DMS153 treated with DMSO at 0.1 percent for 48 hours (cell line): ENCODE measurements around the gene MEOX1.
A peak's percentile ranks its signal among the peaks of the same experiment; 100 is the strongest.

Experiments used
- DNase-seq: peaks from one replicate; lab custom pipeline; 2025; ENCODE audit not compliant: unreplicated experiment; lab: John Stamatoyannopoulos, UW

The MEOX1 gene

DNA sequence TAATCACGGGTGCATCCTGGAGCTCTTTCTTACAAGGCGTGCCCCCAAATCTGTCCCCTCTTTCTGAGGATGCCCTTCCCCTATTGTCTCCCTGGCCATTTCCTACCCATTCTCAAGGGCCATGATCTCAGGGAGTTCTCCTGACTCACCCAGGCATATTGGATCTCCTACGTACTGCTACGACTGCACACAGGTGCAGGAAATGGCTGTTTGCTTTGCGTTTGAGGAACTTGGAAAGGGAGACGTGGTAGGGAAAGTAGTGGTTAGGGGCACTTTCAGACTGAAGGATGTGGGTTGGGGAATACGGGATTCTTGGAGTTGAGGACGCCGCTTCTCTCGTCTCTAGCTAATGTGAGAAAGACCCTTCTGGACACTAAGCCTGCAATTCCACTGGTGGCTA, 18.7 kb upstream of the MEOX1 start:
- DNase-seq: no peak

- no peak for DNase-seq
These were observed 18.2 kb upstream of the MEOX1 start for GRCh38 chr17:43679911-43680310.

DNA sequence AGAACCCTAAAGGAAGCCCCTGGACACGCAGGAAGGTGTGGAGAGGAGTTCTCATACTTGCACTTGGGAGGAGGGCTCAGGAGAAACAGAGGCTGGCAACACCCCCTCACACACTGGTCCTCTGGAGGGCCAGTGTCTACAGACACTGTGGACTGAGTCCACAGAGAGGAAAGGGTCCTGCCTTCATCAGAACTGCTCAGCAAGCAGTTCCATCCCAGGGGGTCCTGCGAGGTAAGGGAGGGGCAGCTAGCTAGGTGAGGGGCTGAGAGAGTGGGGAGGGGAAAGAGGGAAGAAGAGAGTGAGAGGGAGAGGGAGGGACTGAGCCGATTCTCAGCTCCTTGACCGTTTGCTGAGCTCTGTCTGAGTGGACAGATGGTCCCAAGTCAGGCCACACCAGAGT, 17.7 kb upstream of the MEOX1 start:
- no peak for DNase-seq

DNA sequence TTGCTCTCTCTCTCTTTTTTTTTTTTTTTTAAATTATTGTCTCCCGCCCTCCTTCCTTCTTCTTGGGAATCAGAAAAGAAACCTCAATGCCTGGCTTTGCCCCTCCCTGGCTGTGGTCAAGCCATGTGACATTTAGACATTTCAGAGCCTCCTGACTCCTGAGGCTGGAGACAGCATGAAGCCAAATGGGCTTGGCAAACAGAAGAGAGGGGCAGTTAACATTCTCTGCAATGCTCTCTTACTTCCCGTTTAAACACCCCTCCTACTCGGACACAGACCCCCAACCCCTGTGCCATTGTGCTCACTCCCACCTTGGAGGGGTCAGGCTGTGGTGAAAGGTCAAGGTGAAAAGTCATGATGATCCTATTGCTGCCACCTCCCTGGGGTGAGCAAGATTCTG, 14.7 kb upstream of the MEOX1 start:
- DNase-seq: no peak

- no peak for DNase-seq
These were observed 12.7 kb upstream of the MEOX1 start for GRCh38 chr17:43674394-43674793.

DNA sequence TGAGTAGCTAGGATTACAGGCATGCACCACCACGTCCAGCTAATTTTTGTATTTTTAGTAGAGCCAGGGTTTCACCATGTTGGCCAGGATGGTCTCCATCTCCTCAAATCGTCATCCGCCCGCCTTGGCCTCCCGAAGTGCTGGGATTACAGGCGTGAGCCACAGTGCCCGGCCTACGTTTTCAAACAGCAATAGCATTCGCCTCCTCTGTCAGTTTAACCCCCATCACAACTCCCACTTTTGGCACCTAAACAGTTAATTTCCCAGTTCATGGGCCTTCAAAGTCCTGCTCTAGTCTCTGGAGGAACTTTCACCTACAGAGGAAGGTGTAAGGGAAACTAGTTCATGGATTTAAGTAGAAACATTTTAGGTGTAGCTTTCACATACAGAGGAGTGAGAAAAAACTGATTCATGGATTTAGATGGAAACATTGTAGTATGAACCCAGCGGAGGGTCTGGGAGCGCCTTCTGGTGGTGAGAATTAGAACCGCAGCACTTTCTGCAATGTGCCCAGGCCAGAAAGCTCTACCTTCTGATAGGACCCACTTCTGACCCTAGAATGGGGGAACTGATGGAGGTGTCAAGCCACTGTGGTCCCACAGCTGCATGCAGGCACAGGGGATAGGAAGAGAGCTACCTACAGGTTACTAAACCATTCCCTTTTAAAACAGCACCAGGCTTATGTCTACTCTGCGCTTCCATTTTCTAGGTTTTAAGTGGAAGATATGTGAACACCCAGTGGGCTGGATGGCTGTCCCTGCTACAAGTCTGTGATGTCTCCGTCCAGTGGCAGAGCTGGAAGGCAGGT, 12.0 kb upstream of the MEOX1 start:
- peak; percentile 29 for DNase-seq

DNA sequence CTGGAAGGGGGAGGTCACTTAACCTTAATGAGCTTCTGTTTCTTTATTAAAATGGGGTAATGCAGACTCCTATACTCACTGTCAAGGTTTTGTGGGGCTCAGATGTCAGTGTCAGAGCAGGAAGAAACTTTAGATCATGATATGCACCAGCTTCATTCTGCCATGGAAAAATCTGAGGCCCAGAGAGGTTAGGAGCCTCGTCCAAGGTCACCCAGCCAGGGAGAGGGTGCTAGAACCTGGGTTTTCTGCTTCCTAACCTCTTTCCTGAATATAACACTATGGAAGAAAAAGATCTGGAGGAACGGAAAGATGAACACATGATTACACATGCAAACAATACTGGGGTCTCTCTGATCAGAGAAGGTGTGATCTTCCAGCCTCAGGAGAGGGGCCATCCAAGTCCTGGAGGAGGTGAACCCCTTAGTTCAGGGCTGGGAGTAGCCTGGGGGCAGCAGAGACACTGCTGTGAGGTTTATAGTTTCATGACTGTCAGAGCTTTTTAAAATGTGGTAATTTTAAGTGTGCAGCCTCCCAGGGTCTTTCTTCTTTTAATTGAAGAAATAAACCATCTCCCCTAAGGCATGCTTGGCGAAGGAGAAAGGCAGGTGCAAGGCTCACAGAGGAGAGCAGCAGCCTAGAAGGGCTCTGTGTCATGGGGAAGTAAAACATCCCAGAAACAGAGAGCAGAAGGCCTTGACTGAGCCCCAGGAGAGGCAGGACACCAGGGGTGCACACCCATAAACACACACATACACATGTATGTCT, 10.2 kb upstream of the MEOX1 start:
- DNase-seq: no peak

- peak; percentile 57 for DNase-seq
These were observed 9.4 kb upstream of the MEOX1 start for GRCh38 chr17:43671031-43671692.

DNA sequence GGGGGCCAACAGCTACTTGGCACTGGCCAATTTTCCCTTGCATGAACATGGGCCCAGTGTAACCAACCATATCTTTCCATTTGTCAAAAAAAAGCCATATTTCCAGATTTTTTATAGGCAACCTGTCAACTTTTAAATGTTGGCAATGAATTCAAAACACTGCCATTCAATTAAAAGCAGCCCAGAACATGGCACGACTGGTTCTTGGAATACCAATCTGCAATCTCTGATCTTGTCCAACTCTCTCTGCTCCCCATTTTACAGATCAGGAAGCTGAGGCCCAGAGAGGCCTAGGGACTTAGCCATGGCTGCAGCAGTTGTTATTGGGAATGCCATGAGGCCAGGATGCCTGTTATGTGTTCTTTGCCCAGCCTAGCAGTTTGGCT, 8.9 kb upstream of the MEOX1 start:
- no peak for DNase-seq

- DNase-seq: peak; percentile 52
These were observed 8.4 kb upstream of the MEOX1 start for GRCh38 chr17:43669971-43670644.

DNA sequence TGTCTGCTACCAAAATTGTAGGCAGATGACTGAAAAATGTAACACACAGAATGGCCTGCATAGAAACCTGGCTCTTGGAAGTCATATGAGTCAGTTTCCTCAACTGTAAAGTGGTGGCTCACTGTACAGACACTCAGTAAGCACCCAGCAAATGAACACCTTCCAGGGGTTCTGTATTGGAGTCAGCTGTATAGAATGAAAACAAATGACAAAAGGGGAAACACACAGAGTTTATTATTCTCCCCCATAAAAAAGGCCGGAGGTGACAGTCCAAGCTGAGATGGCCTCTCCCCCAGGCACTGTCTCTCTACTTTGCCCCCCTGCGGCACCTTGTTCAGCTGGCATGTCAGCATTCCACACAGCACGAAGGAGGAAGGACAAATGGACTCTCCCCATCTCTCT, 6.2 kb upstream of the MEOX1 start:
- no peak for DNase-seq

- no peak for DNase-seq
These were observed 5.8 kb upstream of the MEOX1 start for GRCh38 chr17:43667506-43667905.

DNA sequence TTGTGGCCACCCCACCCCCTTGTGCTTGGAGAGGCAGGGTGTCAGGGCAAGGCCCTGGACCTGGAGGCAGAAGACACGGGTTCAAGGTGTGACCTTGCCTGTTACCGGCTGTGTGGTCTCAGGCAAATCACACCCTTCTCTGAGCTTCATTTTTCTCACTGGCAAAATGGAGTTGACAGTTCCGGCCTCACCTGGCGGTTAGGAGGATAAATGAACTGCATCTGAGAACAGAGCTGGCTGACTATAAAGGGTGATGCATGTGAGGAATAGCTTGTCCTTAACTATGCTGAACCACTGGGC, 4.2 kb upstream of the MEOX1 start:
- no peak for DNase-seq

DNA sequence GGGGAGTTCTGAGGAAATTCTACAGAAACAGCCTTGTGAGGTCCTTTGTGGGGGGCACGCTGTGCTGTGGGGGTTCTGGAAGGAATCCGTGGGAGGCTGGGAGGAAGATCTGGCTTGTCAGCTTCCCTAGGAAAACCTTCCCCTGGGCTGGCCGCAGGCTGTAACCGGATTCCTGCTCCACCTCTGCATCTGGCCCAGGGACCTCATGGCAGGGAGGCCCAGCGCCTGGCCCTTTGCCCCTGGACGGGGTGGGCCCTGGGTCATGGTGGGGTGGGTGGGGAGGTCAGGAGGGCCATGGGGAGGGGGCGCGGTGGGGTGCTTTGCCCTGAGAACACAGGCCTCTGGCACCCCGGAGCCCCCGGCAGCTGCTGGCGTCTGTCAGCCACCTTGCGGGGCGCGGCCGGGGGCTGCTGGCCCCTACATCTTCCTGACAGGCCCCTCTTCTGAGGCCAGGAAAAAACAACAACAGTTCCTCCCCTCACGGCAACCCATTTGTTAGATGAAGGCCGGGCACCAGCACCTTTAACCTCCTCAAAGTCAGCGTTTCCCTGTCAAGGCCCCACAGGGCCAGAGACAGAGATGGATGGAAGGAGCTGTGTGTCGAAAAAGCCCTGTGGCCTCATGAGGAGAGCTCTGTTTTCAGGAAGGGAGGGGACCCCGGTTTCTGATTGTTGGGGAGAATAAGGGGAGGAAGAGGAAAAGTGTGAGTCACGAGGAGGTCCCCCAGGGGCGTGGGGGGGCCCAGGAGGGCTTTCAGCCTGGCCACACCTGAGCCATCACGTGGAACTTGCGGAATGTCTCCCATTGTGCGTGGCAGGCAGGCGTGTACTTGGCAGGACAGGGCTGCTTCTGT, 3.6 kb upstream of the MEOX1 start:
- no peak for DNase-seq

DNA sequence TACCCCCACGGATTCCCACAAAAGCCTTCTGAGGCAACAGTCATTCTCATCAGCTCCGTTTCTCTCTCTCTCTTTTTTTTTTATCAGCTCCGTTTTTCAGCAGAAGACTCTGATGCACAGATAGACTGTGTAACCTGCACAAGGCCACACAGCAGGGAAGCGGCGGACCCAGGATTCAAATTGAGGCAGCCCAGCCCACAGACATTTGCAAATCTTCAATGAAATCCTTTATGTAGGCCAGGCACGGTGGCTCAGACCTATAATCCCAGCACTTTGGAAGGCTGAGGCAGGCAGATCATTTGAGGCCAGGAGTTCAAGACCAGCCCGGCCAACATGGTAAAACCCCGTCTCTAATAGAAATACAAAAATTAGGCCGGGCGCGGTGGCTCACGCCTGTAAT, 2.4 kb upstream of the MEOX1 start:
- DNase-seq: no peak

DNA sequence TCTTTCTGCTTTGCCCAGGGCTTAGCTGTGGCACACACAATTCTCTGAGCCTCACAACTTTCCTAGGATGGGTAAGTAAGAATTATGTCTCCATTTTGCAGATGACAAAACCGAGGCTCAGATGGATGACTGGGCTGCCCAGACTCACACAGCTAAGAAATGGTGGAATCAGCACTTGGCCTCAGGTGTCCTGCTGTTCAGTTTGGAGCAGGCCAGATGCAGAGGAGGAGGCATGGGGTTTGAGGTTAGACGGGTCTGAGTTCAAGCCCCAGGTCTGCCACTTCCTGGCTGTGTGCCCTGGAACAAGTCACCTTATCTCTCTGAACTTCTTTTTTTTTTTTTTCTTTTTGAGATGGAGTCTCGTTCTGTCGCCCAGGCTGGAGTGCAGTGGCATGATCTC, 1.7 kb upstream of the MEOX1 start:
- DNase-seq: no peak

DNA sequence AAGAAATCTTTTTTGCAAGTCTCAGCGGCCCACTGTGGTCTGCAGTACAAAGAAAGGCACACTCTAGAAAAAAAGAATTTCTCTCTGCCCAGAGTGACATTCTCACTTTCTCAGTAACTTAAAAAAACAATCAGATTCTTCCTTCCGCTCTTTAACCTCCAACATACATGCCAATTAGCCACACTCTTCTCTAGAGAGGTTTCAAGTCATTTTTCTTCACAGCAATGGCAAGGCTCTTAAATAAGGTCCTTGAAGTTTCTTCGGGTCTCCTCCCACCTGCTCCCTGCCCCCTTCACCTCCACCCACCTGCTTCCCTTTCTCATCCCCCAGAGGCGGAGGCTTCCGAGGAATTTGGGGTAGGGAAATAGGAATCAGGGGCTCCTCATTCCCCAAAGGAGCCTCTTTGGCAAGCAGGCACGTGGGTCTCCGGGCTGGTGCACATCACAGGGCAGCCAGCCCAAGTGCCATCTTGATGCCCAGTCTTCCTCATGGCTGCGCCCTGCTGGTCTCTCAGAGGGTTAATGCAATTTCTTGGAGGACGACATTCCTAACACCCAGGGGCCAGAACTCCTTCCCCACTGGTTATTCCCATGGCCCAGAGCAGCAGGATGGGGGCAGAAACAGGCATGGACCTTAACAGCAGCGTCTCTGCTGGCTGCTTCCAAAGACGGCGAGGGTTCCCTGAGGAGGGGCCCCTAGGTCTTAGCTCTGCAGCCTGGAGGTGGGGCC, 855 bp upstream of the MEOX1 start:
- no peak for DNase-seq

- no peak for DNase-seq
These were observed 767 bp downstream of the MEOX1 start for GRCh38 chr17:43660816-43661493.

DNA sequence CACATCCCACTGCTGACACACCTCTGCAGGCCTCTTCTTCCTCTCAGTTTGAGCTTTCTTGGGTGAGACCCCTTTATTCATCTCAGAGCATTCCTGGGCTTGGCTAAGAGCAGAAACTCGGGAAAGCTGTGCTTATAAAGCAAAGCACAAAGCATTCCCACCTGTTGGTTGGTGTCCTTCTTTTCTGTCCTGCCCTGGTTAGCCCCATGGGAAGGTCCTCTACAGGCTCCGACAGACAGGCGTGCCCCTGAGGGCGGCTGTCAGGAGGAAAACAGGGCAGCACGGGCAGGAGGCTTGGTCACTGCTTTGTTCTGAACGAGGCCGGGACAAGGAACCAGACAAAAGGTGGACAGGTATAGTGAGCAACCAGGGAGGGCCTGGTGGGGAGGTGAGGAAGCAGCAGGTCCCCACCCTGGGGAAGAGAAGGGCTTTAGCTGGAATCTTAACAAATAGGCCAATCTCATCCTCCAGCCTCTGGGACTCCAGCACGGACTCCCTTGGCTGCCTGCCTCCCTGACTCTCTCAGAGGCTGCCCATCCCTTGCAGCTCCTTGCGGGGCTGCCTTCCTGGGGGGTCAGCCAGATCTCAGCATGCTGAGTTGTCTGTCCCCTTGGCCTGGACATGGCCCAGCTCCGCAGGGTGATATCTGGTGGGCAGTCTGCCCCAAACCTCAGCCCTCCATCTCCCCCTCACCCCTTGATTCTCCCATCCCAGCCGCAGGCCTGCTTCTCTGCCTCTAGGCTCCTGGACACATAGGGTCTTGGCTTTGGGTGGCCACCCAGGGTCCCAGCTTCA, 1.7 kb downstream of the MEOX1 start:
- DNase-seq: no peak
